ENCODE data around the gene IL5RA.

- TF ChIP-seq CTCF (IDR thresholded peaks at IDR 0.05; ENCODE audit: low read depth, low read length, poor library complexity, severe bottlenecking): no peak
- TF ChIP-seq EZH2phosphoT487 (IDR thresholded peaks at IDR 0.05; ENCODE audit: borderline replicate concordance, low read length): no peak
Observed at GRCh38 chr3:3117651-3118050, 7.5 kb upstream of the IL5RA start.
